RWPE2 (cell line): ENCODE measurements around the gene PPM1N.
A peak's percentile ranks its signal among the peaks of the same experiment; 100 is the strongest.

Source experiments
- ATAC-seq: fragments of 200-7000 bp; cut with Tn5 transposase; 3 replicates; pipeline ENCODE4 v1.9.1; 2021; ENCODE audit warnings: low read depth
- DNase-seq: peaks from one replicate; pipeline ENCODE4 v3.0.0-alpha.2; 2020; ENCODE audit warnings: low spot score
- H3K27ac ChIP-seq: fragments of 450-650 bp; 2 replicates; pipeline ENCODE4 v1.5.1; 2017; ENCODE audit warnings: mild to moderate bottlenecking; ENCODE audit not compliant: poor library complexity, severe bottlenecking
- H3K27me3 ChIP-seq: fragments of 250-450 bp; sonication (Bioruptor Pico); 2 replicates; pipeline ENCODE4 v1.5.1; 2021; ENCODE audit warnings: mild to moderate bottlenecking, moderate library complexity; ENCODE audit not compliant: insufficient read depth, poor library complexity, severe bottlenecking
- H3K36me3 ChIP-seq: fragments of 250-450 bp; sonication (Bioruptor Pico); 2 replicates; pipeline ENCODE4 v1.5.1; 2020; ENCODE audit warnings: low read depth, mild to moderate bottlenecking, moderate library complexity
- H3K4me1 ChIP-seq: fragments of 250-450 bp; sonication (Bioruptor Pico); 2 replicates; pipeline ENCODE4 v1.5.1; 2021; ENCODE audit warnings: mild to moderate bottlenecking, moderate library complexity; ENCODE audit not compliant: insufficient read depth, poor library complexity, severe bottlenecking
- H3K4me3 ChIP-seq: fragments of 250-450 bp; sonication (Bioruptor Pico); 2 replicates; pipeline ENCODE4 v1.5.1; 2021; ENCODE audit warnings: mild to moderate bottlenecking, moderate library complexity; ENCODE audit not compliant: severe bottlenecking
- H3K9me3 ChIP-seq: fragments of 250-450 bp; sonication (Bioruptor Pico); 2 replicates; pipeline ENCODE4 v1.5.1; 2021; ENCODE audit warnings: mild to moderate bottlenecking, moderate library complexity; ENCODE audit not compliant: severe bottlenecking
- CTCF ChIP-seq: fragments of 450-650 bp; IDR thresholded peaks from one replicate; pipeline ENCODE4 v1.5.1; 2017; ENCODE audit warnings: mild to moderate bottlenecking, moderate library complexity; ENCODE audit not compliant: poor library complexity, severe bottlenecking

Gene PPM1N

GRCh38 chr19:45467456-45468158 lies 30.6 kb upstream of the PPM1N start, which contains the start of gene FOSB:
TSS of gene FOSB (plus strand) at chr19:45467996. CDS start at chr19:45468587, 591 bp downstream.
- H3K4me3 ChIP-seq = peak within 1 kb of the TSS; percentile 57
- H3K4me1 ChIP-seq = peaks cover 4% of the 10 kb centered on the region
- DNase-seq (peak; percentile 92), ATAC-seq (no peak)
- H3K36me3 ChIP-seq = no peaks in the 10 kb centered on the region
- peak within 1 kb of the TSS; percentile 55 for H3K27ac ChIP-seq
- TF ChIP-seq CTCF = no peak
- no peaks in the 10 kb centered on the region for H3K9me3 ChIP-seq
- no peaks in the 10 kb centered on the region for H3K27me3 ChIP-seq

GRCh38 chr19:45468159-45468651 lies 30.0 kb upstream of the PPM1N start:
- H3K27me3 ChIP-seq = no peaks in the 10 kb centered on the region
- H3K9me3 ChIP-seq = no peaks in the 10 kb centered on the region
- no peaks in the 10 kb centered on the region for H3K36me3 ChIP-seq
- H3K4me3 ChIP-seq = peak overlapping the region; percentile 57
- H3K4me1 ChIP-seq = peaks cover 4% of the 10 kb centered on the region
- H3K27ac ChIP-seq = peak overlapping the region; percentile 55
- DNase-seq (no peak), ATAC-seq (peak; percentile 15; the same call in 1 of the 3 replicates)
- peak; percentile 13 for TF ChIP-seq CTCF

- no peaks in the 10 kb centered on the region for H3K36me3 ChIP-seq
- no peaks in the 10 kb centered on the region for H3K27me3 ChIP-seq
- no peaks in the 10 kb centered on the region for H3K9me3 ChIP-seq
- DNase-seq = no peak
- peak; percentile 40 for ATAC-seq
- H3K4me1 ChIP-seq = peaks cover 4% of the 10 kb centered on the region
- H3K4me3 ChIP-seq = peak overlapping the region; percentile 57
- peak overlapping the region; percentile 55 for H3K27ac ChIP-seq
- no peak for TF ChIP-seq CTCF
Observed at GRCh38 chr19:45468803-45469131, 29.5 kb upstream of the PPM1N start.

- H3K4me3 ChIP-seq = peak overlapping the region; percentile 57
- peaks cover 4% of the 10 kb centered on the region for H3K4me1 ChIP-seq
- H3K9me3 ChIP-seq = no peaks in the 10 kb centered on the region
- peak; percentile 75 for ATAC-seq
- peak overlapping the region; percentile 55 for H3K27ac ChIP-seq
- no peaks in the 10 kb centered on the region for H3K36me3 ChIP-seq
- no peaks in the 10 kb centered on the region for H3K27me3 ChIP-seq
- DNase-seq = peak; percentile 91
- no peak for TF ChIP-seq CTCF
Observed at GRCh38 chr19:45469132-45469944, 28.9 kb upstream of the PPM1N start.
